H1 (cell line): ENCODE results near the gene TDRD5. TPM values are rescaled to one million over a fixed set of nuclear protein-coding genes. Genes with fewer than 3 reads are reported as not detected.

ENCODE experiments used
- CTCF ChIA-PET: fragments of 300-600 bp; sonication (Branson Sonifier 250); formaldehyde crosslinking; loops from one replicate; lab custom pipeline; 2021; ENCODE audit not compliant: partially characterized antibody; lab: Charles Lee
- POLR2A ChIA-PET: fragments of 300-600 bp; sonication (Branson Sonifier 250); formaldehyde crosslinking; loops from one replicate; lab custom pipeline; 2021; ENCODE audit warnings: inconsistent platforms; ENCODE audit not compliant: partially characterized antibody; lab: Charles Lee
- DNase-seq, 2 experiments: peaks; one replicate each; pipeline versions ENCODE4 v3.0.0 to v3.0.0-alpha.2; 2010 to 2022; ENCODE audit warnings: low spot score in 2 of 2, low read depth in 1 of 2, mixed read lengths in 1 of 2
- FAIRE-seq: peaks from 2 replicates; lab custom pipeline; 2011; peaks lifted over from hg19 to GRCh38; lab: Jason Lieb, UNC
- H2AFZ ChIP-seq: 2 replicates; pipeline ENCODE4 v1.8.1; 2012; ENCODE audit warnings: low read length, inconsistent platforms
- H2AK5ac ChIP-seq: 2 replicates; pipeline ENCODE4 v1.6.1; 2013; ENCODE audit warnings: low read depth, low read length
- H2BK120ac ChIP-seq: replicated peaks from 2 replicates; pipeline ENCODE3; 2013; ENCODE audit warnings: low read depth, low read length, inconsistent platforms
- H2BK12ac ChIP-seq: 2 replicates; pipeline ENCODE4 v1.6.1; 2013; ENCODE audit warnings: low read depth, low read length
- H2BK15ac ChIP-seq: 2 replicates; pipeline ENCODE4 v1.6.1; 2013; ENCODE audit warnings: low read length
- H2BK20ac ChIP-seq: 2 replicates; pipeline ENCODE4 v1.6.1; 2013; ENCODE audit warnings: low read length
- H2BK5ac ChIP-seq: 2 replicates; pipeline ENCODE4 v1.6.1; 2013; ENCODE audit warnings: low read depth, low read length
- H3K14ac ChIP-seq: 2 replicates; pipeline ENCODE4 v1.6.1; 2013; ENCODE audit warnings: inconsistent platforms; ENCODE audit not compliant: insufficient read length
- H3K18ac ChIP-seq: 2 replicates; pipeline ENCODE4 v1.6.1; 2013; ENCODE audit warnings: low read length; ENCODE audit errors: extremely low read depth
- H3K23ac ChIP-seq: 2 replicates; pipeline ENCODE4 v1.6.1; 2013; ENCODE audit warnings: inconsistent platforms; ENCODE audit not compliant: insufficient read length
- H3K23me2 ChIP-seq: 2 replicates; pipeline ENCODE4 v1.6.1; 2013; ENCODE audit warnings: low read depth, low read length
- H3K27ac ChIP-seq: 2 replicates; pipeline ENCODE4 v1.6.1; 2011; ENCODE audit warnings: low read depth, low read length, inconsistent platforms
- H3K27me3 ChIP-seq, 4 experiments: replicated peaks in 1 of 4; 1 replicate in 1 of 4; 2 replicates in 3 of 4; pipeline versions ENCODE4 v1.6.1 to v1.8.1; 2011 to 2013; ENCODE audit warnings: low read length in 3 of 4, mild to moderate bottlenecking in 3 of 4, inconsistent platforms in 2 of 4, mixed read lengths in 2 of 4, moderate library complexity in 1 of 4; ENCODE audit not compliant: control insufficient read depth in 3 of 4, insufficient read depth in 3 of 4; ENCODE audit errors: extremely low read depth in 1 of 4
- H3K36me3 ChIP-seq, 4 experiments: 2 replicates each; pipeline versions ENCODE4 v1.6.1 to v1.8.1; 2011 to 2013; ENCODE audit warnings: mild to moderate bottlenecking in 4 of 4, low read length in 3 of 4, moderate library complexity in 2 of 4, control low read depth in 1 of 4, inconsistent platforms in 1 of 4; ENCODE audit not compliant: insufficient read depth in 4 of 4, control insufficient read depth in 2 of 4
- H3K4ac ChIP-seq: replicated peaks from 2 replicates; pipeline ENCODE3; 2013; ENCODE audit warnings: low read length, low read depth, mixed read lengths, inconsistent platforms; ENCODE audit not compliant: insufficient read length
- H3K4me1 ChIP-seq, 4 experiments: replicated peaks in 1 of 4; 1 replicate in 1 of 4; 2 replicates in 3 of 4; pipeline versions ENCODE4 v1.6.1 to v1.8.1; 2011 to 2013; ENCODE audit warnings: low read length in 3 of 4, inconsistent platforms in 2 of 4, mixed read lengths in 1 of 4; ENCODE audit not compliant: insufficient read depth in 4 of 4, control insufficient read depth in 3 of 4
- H3K4me2 ChIP-seq, 2 experiments: 2 replicates each; pipeline versions ENCODE4 v1.6.1 to v1.8.1; 2011 to 2013; ENCODE audit warnings: low read depth in 2 of 2, low read length in 2 of 2, control low read depth in 1 of 2, inconsistent platforms in 1 of 2, mild to moderate bottlenecking in 1 of 2; ENCODE audit not compliant: insufficient read depth in 1 of 2
- H3K4me3 ChIP-seq, 4 experiments: fragments of 200-600, 300-600 bp in 1 of 4; sonication (generic), shearing (Covaris generic), sonication (Bioruptor Twin) in 1 of 4; 2 replicates each; pipeline versions ENCODE4 v1.5.1 to v1.8.1; 2011 to 2016; ENCODE audit warnings: low read length in 4 of 4, low read depth in 3 of 4, control low read depth in 2 of 4, inconsistent platforms in 2 of 4, mild to moderate bottlenecking in 2 of 4, mixed read lengths in 1 of 4, moderate library complexity in 1 of 4; ENCODE audit not compliant: insufficient read depth in 2 of 4; ENCODE audit errors: extremely low read depth in 1 of 4
- H3K56ac ChIP-seq: replicated peaks from 2 replicates; pipeline ENCODE3; 2013; ENCODE audit warnings: low read depth, mild to moderate bottlenecking, mixed read lengths, low read length, inconsistent platforms; ENCODE audit not compliant: insufficient read length
- H3K79me1 ChIP-seq: 2 replicates; pipeline ENCODE4 v1.6.1; 2013; ENCODE audit warnings: low read depth, low read length, control low read depth
- H3K79me2 ChIP-seq, 2 experiments: 2 replicates each; pipeline versions ENCODE4 v1.6.1 to v1.8.1; 2012 to 2013; ENCODE audit warnings: low read length in 2 of 2, mild to moderate bottlenecking in 2 of 2, inconsistent platforms in 1 of 2; ENCODE audit not compliant: insufficient read depth in 2 of 2, control insufficient read depth in 1 of 2
- H3K9ac ChIP-seq, 4 experiments: replicated peaks in 1 of 4; 1 replicate in 1 of 4; 2 replicates in 3 of 4; pipeline versions ENCODE4 v1.6.1 to v1.8.1; 2011 to 2013; ENCODE audit warnings: low read depth in 3 of 4, low read length in 3 of 4, control low read depth in 2 of 4, mild to moderate bottlenecking in 2 of 4, moderate library complexity in 2 of 4, inconsistent platforms in 1 of 4; ENCODE audit errors: extremely low read depth in 1 of 4
- H3K9me3 ChIP-seq, 2 experiments: 2 replicates each; pipeline versions ENCODE4 v1.6.1 to v1.8.1; 2012 to 2013; ENCODE audit warnings: mild to moderate bottlenecking in 2 of 2, moderate library complexity in 2 of 2, control low read depth in 1 of 2, inconsistent platforms in 1 of 2, low read depth in 1 of 2, low read length in 1 of 2, mixed read lengths in 1 of 2; ENCODE audit not compliant: insufficient read depth in 2 of 2
- H4K20me1 ChIP-seq, 2 experiments: replicated peaks in 1 of 2; 2 replicates each; pipeline versions ENCODE3 to v1.8.1; 2011 to 2013; ENCODE audit warnings: inconsistent platforms in 2 of 2, low read length in 2 of 2, mild to moderate bottlenecking in 1 of 2; ENCODE audit not compliant: insufficient read depth in 2 of 2, control insufficient read depth in 1 of 2
- H4K5ac ChIP-seq: 2 replicates; pipeline ENCODE4 v1.6.1; 2013; ENCODE audit warnings: low read length, low read depth, mixed read lengths, inconsistent platforms; ENCODE audit not compliant: insufficient read length
- H4K8ac ChIP-seq: 2 replicates; pipeline ENCODE4 v1.8.0; 2013; ENCODE audit warnings: mild to moderate bottlenecking, moderate library complexity, low read length, inconsistent platforms; ENCODE audit not compliant: insufficient read depth; ENCODE audit errors: extremely low read depth
- H4K91ac ChIP-seq: replicated peaks from 2 replicates; pipeline ENCODE3; 2013; ENCODE audit warnings: low read length, mixed read lengths, inconsistent platforms; ENCODE audit not compliant: insufficient read length
- ASH2L ChIP-seq: fragments of 200-600, 300-600 bp; sonication (generic); IDR thresholded peaks from one replicate; pipeline ENCODE4 v1.7.1; 2017; ENCODE audit warnings: low read length
- HDAC2 ChIP-seq, 2 experiments: fragments of 300-600 bp in 1 of 2; sonication (generic) in 1 of 2; IDR thresholded peaks; 2 replicates each; pipeline ENCODE4 v1.6.1; 2011 to 2012; ENCODE audit warnings: low read depth in 2 of 2, low read length in 2 of 2, mild to moderate bottlenecking in 2 of 2, moderate library complexity in 2 of 2, borderline replicate concordance in 1 of 2, inconsistent platforms in 1 of 2
- KDM4A ChIP-seq: IDR thresholded peaks from one replicate; pipeline ENCODE4 v1.7.1; 2012; ENCODE audit warnings: low read depth, mild to moderate bottlenecking, moderate library complexity, low read length, inconsistent platforms; ENCODE audit not compliant: severe bottlenecking
- SIX5 ChIP-seq: IDR thresholded peaks from 2 replicates; pipeline ENCODE4 v1.6.1; 2011; ENCODE audit warnings: mild to moderate bottlenecking, low read depth, low read length
- SP4 ChIP-seq: IDR thresholded peaks from 2 replicates; pipeline ENCODE4 v1.6.1; 2012; ENCODE audit warnings: low read length, inconsistent platforms
- USF2 ChIP-seq: IDR thresholded peaks from 2 replicates; pipeline ENCODE4 v1.6.1; 2011; ENCODE audit warnings: low read length, improper control_type of control experiment
- WGBS, 2 experiments: shearing (Covaris generic) in 1 of 2; methylation state at CpG; one replicate each; pipeline versions ENCODE4 v1.1.6 to v1.1.7; 2013 to 2015; ENCODE audit warnings: low lambda C conversion rate in 2 of 2, mixed read lengths in 2 of 2, inconsistent platforms in 1 of 2, low coverage in 1 of 2, missing lambda C conversion rate in 1 of 2; ENCODE audit not compliant: insufficient replicate concordance in 2 of 2, insufficient coverage in 1 of 2, insufficient read length in 1 of 2; ENCODE audit errors: extremely low coverage in 1 of 2, missing lambda C conversion rate in 1 of 2; 5-methylcytosine and 5-hydroxymethylcytosine counted together
- long read RNA-seq, 2 experiments: library from RNA in 1 of 2; library from capped mRNA in 1 of 2; stranded (forward); transcript quantifications; one replicate each; pipeline ENCODE4 v2.0.0, GENCODE V29; 2021; ENCODE audit warnings: inconsistent platforms in 1 of 2
- polyA minus RNA-seq, 3 experiments: library from RNA; depleted of rRNA, polyadenylated mRNA; stranded (reverse); fragments of >200 nt; gene quantifications; 1 replicate in 2 of 3; 2 replicates in 1 of 3; pipeline ENCODE4 v1.2.3, GENCODE V29; 2011
- polyA plus RNA-seq, 7 experiments: library from polyadenylated mRNA; depleted of rRNA in 3 of 7; stranded (reverse) in 5 of 7; unstranded in 2 of 7; fragments of >200 nt in 5 of 7; fragments of 200-250 nt in 2 of 7; gene quantifications; 1 replicate in 5 of 7; 2 replicates in 1 of 7; 4 replicates in 1 of 7; pipeline versions ENCODE4 v1.2.1 to v1.2.3, GENCODE V29; 2011 to 2013; ENCODE audit warnings: missing spikeins in 2 of 7, mixed read lengths in 2 of 7
- total RNA-seq: library from RNA; stranded (reverse); fragmentation: NEBNext Ultra II Directional; extraction: Animal tissue kit (Norgen Biotek cat#: 25700); gene quantifications from 2 replicates; pipeline ENCODE4 v1.2.1, GENCODE V29; 2021

TDRD5 gene
- total RNA-seq (1.3 and 1.4 TPM in 2 replicates), polyA plus RNA-seq (2011; rRNA removed) (0.22 and 0.53 TPM in 2 replicates), polyA minus RNA-seq (2011; rRNA and poly(A)+ RNA removed) (0.80 and 0.85 TPM in 2 replicates)
- polyA plus RNA-seq (2011; cell fraction: cytosol; rRNA removed): 0.59 TPM
- polyA plus RNA-seq (2011; cell fraction: nucleus; rRNA removed): 0.46 TPM
- polyA plus RNA-seq (2012, experiment 1 of 2): 0.34 to 0.66 TPM (median 0.52 TPM) in 4 replicates
- polyA plus RNA-seq (2012, experiment 2 of 2): not detected
- 0.49 TPM for polyA plus RNA-seq (2013, experiment 1 of 2)
- polyA plus RNA-seq (2013, experiment 2 of 2): 0.44 TPM
- 1.0 TPM for polyA minus RNA-seq (2011; cell fraction: cytosol; rRNA and poly(A)+ RNA removed)
- 1.5 TPM for polyA minus RNA-seq (2011; cell fraction: nucleus; rRNA and poly(A)+ RNA removed)
- long read RNA-seq, experiment 1: 0 reads
- long read RNA-seq, experiment 2: 0 reads

- H4K91ac ChIP-seq: no peak within 1 kb of the TSS
- H2BK20ac ChIP-seq: no peak within 1 kb of the TSS
- H3K27me3 ChIP-seq: peaks cover 11 to 49% (median 31%) of the 10 kb centered on the region in 4 experiments
- ChIA-PET POLR2A (no interaction called here), CTCF (interaction anchor here (0.7 to 2.1 kb wide), 10 partner anchors 9 to 379 kb away, joined by 3 to 8 read pairs (median 3); no protein-coding TSS in a partner anchor)
- WGBS, 2 experiments: 38% methylated on average over 62 of the region's 75 CpGs; no CpG with 5 or more reads in 1 of the 2 experiments
- no peak within 1 kb of the TSS for H3K9ac ChIP-seq
- peak within 1 kb of the TSS; percentile 78 for H4K8ac ChIP-seq
- DNase-seq (peak in 1 of 2 experiments; percentile 85), FAIRE-seq (no peak)
- no peak within 1 kb of the TSS for H3K14ac ChIP-seq
- no peaks in the 10 kb centered on the region for H3K79me1 ChIP-seq
- no peak within 1 kb of the TSS; the same call in none of the 2 replicates for H3K18ac ChIP-seq
- H3K4me1 ChIP-seq: no peaks in the 10 kb centered on the region; a peak in 1 of 7 replicates
- no peak within 1 kb of the TSS for H2AK5ac ChIP-seq
- peak within 1 kb of the TSS; percentile 46 to 53; a peak in 3 of 4 replicates for H3K4me2 ChIP-seq
- H2BK5ac ChIP-seq: no peak within 1 kb of the TSS
- no peaks in the 10 kb centered on the region for H4K20me1 ChIP-seq
- no peaks in the 10 kb centered on the region for H3K23me2 ChIP-seq
- H3K36me3 ChIP-seq: no peaks in the 10 kb centered on the region; a peak in 1 of 8 replicates
- no peak within 1 kb of the TSS for H3K27ac ChIP-seq
- H2BK15ac ChIP-seq: no peak within 1 kb of the TSS
- H3K56ac ChIP-seq: no peak within 1 kb of the TSS
- no peak within 1 kb of the TSS for H3K23ac ChIP-seq
- no peak within 1 kb of the TSS for H3K4ac ChIP-seq
- no peak within 1 kb of the TSS for H2BK12ac ChIP-seq
- H3K9me3 ChIP-seq: peaks cover 3% of the 10 kb centered on the region in 2 experiments; a peak in 2 of 4 replicates
- H4K5ac ChIP-seq: no peak within 1 kb of the TSS
- no peaks in the 10 kb centered on the region for H3K79me2 ChIP-seq
- no peak within 1 kb of the TSS; the same call in 1 of the 2 replicates for H2AFZ ChIP-seq
- no peak within 1 kb of the TSS for H2BK120ac ChIP-seq
- H3K4me3 ChIP-seq: peak within 1 kb of the TSS; percentile 0 to 44 (median 14); a peak in 6 of 8 replicates
- TF ChIP-seq HDAC2 (IDR thresholded peaks at IDR 0.05; ENCODE audit: borderline replicate concordance in 1 of 2, low read depth in 2 of 2, low read length in 2 of 2) (peak; percentile 37 to 94; a peak in 3 of 4 replicates), ASH2L (peak; percentile 42), KDM4A (peak; percentile 88), USF2 (peak; percentile 40; the same call in 1 of the 2 replicates), SIX5 (no peak), SP4 (peak; percentile 85)
These were observed at the start of gene TDRD5 for GRCh38 chr1:179591592-179592580. TDRD5 (plus strand) TSS chr1:179591832; CDS start chr1:179592616, 784 bp downstream.
